ENCODE results near the gene SMARCD3.

The SMARCD3 gene

DNA sequence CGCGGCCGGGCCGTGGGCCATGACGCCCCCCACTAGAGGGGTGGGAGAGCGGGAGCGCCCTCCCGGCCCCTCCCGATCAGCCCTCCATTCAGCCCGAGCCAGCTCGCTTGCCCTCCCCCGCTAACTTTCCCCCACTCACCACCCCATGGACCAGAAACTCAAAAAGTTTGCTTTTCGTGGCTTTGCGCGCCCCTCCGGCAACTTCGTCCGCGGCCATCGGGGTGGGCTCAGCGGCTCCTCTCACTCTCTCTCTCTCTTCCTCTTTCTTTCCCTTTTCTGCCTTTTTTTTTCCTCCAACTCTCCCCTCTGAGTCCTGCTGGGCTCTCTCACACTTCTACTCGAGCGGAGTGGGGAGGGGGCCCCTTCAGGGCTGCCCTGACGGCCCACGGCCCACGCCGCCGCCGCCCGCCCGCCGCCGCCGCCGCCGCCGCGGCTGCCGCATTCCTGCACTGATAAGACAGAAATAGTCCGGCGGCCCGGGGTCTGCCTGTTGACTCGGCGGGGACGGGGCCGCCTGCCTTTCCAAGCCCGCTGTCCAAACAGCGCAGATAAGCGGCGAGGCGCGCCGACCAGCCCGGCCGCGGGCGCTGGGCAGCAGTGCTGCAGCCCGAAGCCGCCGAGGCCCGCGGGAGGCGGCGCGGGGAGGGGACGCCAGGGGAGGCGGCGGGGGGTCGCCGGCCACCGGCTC is at the start of gene SMARCD3:
SMARCD3 (minus strand) TSS at position 349 of the 688 bp plus-strand sequence; CDS start at position 217, 132 bp downstream.
- no peak for DNase-seq

DNA sequence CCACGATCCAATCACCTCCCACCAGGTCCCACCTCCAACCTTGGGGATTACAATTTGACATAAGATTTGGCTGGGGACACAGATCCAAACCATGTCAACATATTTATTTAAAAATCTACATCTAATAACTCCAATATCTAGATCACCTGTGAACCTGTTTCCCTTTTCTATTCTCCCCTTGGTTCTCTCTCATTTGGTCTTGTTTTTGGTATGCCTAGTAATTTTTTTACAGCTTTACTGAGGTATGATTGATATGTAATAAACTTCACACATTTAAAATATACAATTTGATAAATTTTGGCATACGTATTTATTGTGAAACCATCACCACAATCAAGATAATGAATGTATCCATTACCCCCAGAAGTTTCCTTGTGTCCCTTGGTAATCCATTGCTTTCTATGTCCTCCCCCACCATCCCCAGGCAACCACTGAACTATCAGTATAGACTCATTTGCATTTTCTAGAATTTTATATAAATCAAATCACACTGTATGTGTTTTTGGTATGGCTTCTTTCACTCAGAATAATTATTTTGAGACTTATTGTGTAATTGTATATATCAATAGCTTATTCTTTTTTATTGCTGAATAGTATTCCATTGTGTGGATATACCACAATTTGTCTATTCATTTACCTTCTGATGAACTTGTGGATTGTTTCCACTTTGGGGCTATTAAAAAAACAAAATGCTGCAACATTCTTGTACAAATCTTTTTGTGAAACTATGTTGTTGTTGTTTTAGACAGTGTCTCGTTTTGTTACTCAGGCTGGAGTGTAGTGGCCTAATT is 47.9 kb upstream of the SMARCD3 start:
- no peak for DNase-seq

- no peak for DNase-seq
Observed at GRCh38 chr7:151292850-151293249, 44.4 kb upstream of the SMARCD3 start.

- DNase-seq: no peak
Observed at GRCh38 chr7:151291206-151291605, 42.7 kb upstream of the SMARCD3 start.

- no peak for DNase-seq
Observed at GRCh38 chr7:151290355-151290760, 41.9 kb upstream of the SMARCD3 start.

DNA sequence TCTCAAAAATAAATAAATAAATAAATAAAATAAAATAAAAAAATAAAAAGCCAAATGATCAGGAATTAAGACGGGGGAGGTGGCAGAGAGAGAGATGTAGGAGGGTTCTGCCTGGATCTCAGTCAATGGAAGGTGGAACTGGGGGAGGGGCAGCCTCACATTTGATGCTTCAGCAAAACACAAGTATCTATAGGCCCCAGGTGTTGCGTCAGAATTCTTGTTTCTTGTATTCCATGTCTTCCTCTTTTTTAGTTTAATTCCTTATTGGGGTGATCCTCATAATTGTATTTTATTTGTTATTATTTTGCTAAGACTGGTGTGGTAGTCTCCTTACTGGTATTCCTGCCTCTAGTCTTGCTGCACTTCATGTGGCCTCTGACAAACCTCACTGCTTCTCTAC is 41.4 kb upstream of the SMARCD3 start:
- DNase-seq: no peak

DNA sequence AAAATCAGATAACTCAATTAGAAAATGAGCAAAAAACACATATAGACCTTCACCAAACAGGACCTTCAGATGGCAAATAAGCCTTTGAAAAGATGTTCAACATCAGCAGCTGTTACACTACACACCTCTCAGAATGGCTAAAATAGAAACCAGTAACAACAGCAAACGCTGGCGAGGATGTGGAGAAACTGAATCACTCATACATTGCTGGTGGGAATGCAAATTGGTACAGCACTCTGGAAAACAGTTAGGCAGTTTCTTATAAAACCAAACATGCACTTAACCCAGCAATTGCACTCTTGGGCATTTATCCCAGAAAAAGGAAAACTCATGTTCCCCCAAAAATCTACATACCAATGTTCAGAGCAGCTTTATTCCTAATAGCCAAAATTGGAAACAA is 37.7 kb upstream of the SMARCD3 start:
- peak; percentile 37 for DNase-seq

DNA sequence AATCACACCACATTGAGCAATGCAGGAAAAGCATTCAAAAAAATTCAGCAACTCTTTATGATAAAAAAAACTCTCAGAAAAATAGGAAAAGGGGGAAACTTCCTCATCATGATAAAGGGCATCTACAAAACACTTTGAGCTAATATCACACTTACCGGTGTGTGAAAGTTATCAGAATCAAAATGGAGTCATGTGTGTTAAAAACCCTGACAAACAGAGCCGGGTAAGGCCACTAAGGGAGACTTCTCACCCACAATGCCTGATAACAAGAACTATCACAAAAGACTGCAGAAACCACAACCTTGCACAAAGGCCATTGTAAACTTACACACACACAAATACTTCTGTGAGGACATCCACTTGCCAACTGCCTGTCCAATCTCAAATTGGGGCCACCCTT is 34.8 kb upstream of the SMARCD3 start:
- no peak for DNase-seq

GRCh38 chr7:151282111-151282510 is 33.6 kb upstream of the SMARCD3 start:
- no peak for DNase-seq

DNA sequence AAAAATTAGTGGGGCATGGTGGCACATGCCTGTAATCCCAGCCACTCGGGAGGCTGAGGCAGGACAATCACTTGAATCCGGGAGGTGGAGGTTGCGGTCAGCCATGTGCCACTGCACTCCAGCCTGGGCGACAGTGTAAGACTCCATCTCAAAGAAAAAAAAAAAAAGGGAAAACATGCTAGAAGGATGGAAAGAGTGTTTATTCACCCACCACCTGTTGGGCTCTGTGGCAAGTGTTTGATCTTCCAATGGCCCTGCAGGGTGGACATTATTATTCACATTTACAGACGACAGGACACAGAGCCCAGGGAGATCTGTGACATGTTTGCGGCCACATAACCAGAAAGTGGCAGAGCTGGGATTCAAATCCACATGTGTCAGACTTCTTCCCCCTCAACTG is 33.2 kb upstream of the SMARCD3 start:
- DNase-seq: no peak

- no peak for DNase-seq
Observed at GRCh38 chr7:151280388-151281019, 32.0 kb upstream of the SMARCD3 start.

GRCh38 chr7:151279868-151280267 is 31.4 kb upstream of the SMARCD3 start:
- DNase-seq: no peak

DNA sequence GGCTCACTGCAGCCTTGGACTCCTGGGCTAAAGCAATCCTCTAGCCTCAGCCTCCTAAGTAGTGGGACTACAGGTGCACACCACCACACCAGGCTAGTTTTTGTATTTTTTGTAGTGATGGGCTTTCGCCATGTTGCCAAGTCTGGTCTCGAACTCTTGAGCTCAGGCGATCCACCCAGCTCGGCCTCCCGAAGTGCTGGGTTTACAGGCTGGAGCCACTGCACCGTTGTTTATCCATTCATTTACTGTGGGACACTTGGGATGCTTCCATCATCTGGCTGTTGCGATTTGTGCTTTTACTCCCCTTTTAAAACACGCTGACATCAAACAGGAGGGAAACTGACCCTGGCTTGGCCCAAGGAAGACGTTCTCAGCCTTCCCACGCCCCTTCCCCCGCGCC is 30.5 kb upstream of the SMARCD3 start:
- DNase-seq: no peak

GRCh38 chr7:151277631-151278030 is 29.1 kb upstream of the SMARCD3 start:
- no peak for DNase-seq

DNA sequence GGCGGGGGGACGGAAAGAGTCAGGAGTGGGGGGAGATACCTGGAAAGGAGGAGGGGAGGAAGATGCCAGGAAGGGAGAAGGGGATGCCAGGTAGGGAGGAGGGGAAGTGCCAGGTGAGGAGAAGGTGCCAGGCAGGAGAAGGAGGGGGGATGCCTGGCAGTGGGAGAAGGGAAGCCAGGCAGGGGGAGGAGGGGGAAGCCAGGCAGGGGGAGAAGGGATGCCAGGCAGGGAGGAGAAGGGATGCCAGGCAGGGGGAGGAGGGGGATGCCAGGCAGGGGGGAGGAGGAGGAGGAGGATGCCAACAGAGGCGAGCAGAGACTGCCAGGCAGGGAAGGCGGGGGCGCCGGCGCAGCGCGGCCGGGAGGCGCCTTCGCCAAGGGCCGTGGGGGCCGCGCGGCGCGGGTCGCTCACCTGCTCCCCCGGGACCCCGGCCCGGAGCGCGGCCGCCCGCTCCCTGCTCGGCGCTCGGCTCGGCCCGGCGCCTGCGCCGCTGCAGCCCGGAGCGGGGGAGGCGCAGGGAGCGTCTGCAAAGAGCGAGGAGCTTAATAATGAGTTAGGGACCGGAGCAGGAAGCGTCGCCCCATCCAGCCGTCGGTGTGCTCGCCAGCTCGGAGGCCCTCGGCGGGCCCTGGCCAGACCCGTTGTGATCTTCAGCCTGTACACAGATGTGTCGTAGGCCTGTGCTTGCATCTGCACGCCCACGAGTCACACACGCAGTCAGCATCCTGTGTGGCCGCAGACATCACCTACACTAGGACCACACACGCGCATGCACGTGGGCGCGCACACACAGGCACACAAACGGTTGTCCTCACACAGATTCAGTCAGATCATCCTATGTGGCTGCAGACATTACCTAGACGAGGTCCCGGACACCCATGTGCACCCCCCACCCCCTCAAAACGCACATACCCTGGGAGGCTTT is 28.4 kb upstream of the SMARCD3 start:
- peak; percentile 60 for DNase-seq

DNA sequence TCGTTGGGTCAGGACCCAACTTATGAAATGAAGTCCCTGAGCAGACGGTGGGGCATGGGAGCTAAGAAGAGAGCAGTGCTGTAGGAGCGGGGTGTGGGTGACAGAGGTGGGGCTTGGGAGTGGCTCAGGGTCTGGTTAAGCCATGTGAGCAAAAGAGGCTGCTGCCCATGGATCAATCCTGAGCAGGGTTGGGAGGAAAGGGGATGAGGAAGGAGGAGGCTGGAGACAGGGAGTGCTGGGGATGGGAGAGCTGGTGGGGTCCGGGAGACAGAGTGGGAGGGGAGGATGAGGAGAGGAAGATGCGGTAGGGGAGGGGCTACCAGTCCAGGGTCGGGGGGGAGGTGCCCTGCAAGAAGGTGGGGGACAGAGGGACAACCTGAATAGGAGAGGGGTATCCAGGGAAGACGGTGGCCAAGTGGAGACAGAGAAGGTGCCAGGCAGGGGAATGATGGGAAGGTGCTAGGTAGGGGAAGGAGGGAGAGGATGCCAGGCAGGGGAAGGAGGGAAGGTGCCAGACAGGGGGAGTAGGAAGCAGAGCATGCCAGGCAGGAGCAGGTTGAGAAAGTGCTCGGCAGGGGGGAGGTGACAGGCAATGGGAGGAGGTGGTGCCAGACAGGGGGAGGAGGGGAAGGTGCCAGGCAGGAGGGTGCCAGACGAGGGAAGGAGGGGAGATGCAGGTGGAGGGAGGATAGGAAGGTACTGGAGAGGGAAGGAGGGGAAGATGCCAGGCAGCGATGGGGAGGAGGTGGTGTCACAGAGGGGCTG is 27.5 kb upstream of the SMARCD3 start:
- no peak for DNase-seq

- no peak for DNase-seq
Observed at GRCh38 chr7:151274936-151275812, 26.7 kb upstream of the SMARCD3 start.

DNA sequence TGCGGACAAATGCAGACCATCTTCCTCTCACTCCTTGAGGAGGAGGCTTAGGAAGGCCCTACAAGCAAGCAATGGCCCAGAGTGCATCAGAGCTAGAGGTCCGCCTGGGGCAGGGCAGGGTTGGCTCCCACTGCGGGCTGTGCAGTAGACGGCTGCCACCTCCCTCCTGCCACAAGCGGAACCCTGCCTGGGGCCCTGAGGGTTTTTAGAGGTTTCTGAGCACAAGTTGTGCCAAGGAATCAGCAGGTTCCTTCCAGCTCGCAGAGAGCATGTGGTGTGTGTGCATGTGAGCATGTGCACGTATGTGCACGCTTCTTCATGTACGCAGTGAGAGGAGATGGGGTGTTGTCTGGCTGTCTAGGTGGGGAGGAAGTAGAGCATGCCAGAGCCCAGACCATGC is 25.9 kb upstream of the SMARCD3 start:
- no peak for DNase-seq

GRCh38 chr7:151273651-151274390 is 25.3 kb upstream of the SMARCD3 start:
- no peak for DNase-seq

GRCh38 chr7:151272877-151273276 is 24.4 kb upstream of the SMARCD3 start:
- DNase-seq: no peak

Measured in stimulated activated CD4-positive, alpha-beta T cell treated with anti-CD3 and anti-CD28 coated beads, Interleukin-1b, Interleukin-23, amount 100 ng/mL, for 48 hours (primary cell).